ENCODE measurements around the gene GABRA5.
A peak's percentile ranks its signal among the peaks of the same experiment; 100 is the strongest.

- TF ChIP-seq JUND (IDR thresholded peaks at IDR 0.05; ENCODE audit: low read length) (no peak), POLR2AphosphoS5 (IDR thresholded peaks at IDR 0.05; ENCODE audit: low read depth, low read length) (peak; percentile 62; the same call in 1 of the 2 replicates), EZH2 (IDR thresholded peaks at IDR 0.05; ENCODE audit: low read depth, low read length, severe bottlenecking) (peak; percentile 57), MAFK (IDR thresholded peaks at IDR 0.05; ENCODE audit: low read depth, low read length) (no peak), CBX5 (IDR thresholded peaks at IDR 0.05; ENCODE audit: low read depth, low read length) (no peak), RAD21 (IDR thresholded peaks at IDR 0.05 in 1 of 2, conservative IDR thresholded peaks at IDR 0.05 in 1 of 2; ENCODE audit: low read depth in 2 of 2, low read length in 2 of 2) (no peak), GABPA (IDR thresholded peaks at IDR 0.05; ENCODE audit: borderline replicate concordance, insufficient read depth, low read length) (no peak), SRF (IDR thresholded peaks at IDR 0.05; ENCODE audit: low read depth, low read length) (no peak), HDAC2 (IDR thresholded peaks at IDR 0.05; ENCODE audit: borderline replicate concordance in 1 of 2, low read depth in 2 of 2, low read length in 2 of 2) (no peak)
Observed at GRCh38 chr15:26967719-26968269, 100.9 kb downstream of the GABRA5 start.

All from H1 (cell line).